Measurements from ENCODE around the gene XRCC4.
"Not testable (repeated sequence)": the region's sequence is repeated elsewhere in the genome, so short reads cannot be mapped to it uniquely, and the experiment has no call there.

Gene XRCC4

DNA sequence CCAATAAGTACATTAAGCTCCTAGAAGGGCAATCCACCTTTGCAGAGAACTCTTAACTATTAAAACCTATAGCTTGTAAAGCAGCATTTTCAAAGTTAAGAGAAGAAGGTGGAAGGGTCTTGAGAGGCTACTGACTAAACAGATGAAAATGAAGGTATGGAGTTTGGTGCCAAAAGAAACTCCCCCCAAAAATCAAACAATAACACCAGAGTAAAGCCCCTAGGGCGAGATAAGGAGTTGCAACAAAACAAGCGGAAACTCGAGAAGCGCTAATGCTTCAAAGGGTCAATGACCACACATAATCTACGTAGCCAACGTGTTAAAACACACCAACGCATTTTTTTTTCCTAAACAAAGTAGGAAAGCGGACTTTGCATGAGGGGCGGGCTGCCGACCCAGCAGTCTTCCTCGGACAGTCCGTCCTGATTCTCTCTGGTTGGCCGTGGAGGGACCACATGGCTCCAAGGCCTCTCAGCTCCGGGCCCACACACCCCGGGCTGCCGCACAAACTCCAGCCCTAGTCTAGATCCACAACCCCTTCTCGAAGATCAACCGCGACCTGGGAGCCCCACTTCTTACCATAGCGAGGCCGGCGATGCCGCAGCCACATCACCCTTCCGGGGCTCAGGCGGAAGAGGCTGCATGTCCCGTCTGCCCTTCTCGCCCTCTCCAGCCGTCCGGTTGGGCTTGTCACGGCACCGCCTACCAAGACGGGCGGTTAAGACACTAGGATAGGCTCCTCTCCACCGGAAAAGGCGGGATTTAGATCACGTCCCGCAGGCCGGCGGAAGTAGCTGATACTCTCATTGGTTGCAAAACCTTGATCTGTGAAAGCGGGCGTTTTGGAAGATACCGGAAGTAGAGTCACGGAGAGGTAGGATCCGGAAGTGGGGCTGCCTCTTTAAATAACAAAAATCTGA, at the start of gene XRCC4, which contains the start of gene TMEM167A:
TSS of gene XRCC4 (plus strand) at position 806 of the 920 bp plus-strand sequence. CDS start 27,373 bp downstream, outside the sequence.
TSS of gene TMEM167A (minus strand) at position 653 of the 920 bp plus-strand sequence. CDS start at position 582, 71 bp downstream.
- DNase-seq (ENCODE audit: low spot score): peak; percentile 88

- DNase-seq (ENCODE audit: low spot score): no peak
Measured at GRCh38 chr5:83029912-83030311, 47.4 kb upstream of the XRCC4 start.

GRCh38 chr5:83031381-83031780, 46.0 kb upstream of the XRCC4 start:
- DNase-seq (ENCODE audit: low spot score): no peak

- no peak for DNase-seq (ENCODE audit: low spot score)
Measured at GRCh38 chr5:83034036-83034435, 43.3 kb upstream of the XRCC4 start.

GRCh38 chr5:83034528-83035207, 42.7 kb upstream of the XRCC4 start:
- no peak for DNase-seq (ENCODE audit: low spot score)

DNA sequence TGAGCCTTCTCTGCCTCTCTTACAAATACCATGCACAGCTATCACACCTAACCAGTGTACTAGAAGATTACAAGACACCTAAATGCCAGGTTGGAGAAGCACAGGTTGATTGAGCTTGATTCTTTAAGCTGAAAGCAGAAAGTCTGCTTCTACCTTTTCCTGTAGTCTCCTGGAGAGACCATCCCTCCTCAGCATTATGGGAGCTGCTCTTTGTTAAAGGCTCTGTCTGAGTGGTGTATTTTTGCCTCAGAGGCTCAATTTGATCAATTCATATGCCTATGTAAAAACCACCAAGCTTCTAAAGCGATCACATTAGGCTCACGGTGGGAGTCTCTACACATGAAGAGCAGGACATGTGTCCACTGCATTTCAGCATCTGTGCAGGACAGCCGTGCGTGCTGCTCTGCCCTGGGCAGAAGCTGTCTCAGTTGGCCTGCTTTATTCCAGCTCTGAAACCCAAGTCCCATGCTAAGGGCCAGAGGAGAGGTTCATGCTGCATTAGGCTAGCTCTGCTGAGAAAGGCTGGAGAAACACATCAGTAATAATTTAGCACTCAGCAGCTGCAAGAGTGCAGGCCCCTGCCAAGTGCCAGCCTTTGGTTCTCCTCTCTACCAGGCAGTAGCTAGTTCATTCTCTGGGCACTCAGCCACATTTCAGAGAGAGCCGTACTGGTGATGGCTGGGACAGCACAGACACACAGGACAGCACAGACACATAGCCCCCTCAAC, 41.8 kb upstream of the XRCC4 start:
- no peak for DNase-seq (ENCODE audit: low spot score)

DNA sequence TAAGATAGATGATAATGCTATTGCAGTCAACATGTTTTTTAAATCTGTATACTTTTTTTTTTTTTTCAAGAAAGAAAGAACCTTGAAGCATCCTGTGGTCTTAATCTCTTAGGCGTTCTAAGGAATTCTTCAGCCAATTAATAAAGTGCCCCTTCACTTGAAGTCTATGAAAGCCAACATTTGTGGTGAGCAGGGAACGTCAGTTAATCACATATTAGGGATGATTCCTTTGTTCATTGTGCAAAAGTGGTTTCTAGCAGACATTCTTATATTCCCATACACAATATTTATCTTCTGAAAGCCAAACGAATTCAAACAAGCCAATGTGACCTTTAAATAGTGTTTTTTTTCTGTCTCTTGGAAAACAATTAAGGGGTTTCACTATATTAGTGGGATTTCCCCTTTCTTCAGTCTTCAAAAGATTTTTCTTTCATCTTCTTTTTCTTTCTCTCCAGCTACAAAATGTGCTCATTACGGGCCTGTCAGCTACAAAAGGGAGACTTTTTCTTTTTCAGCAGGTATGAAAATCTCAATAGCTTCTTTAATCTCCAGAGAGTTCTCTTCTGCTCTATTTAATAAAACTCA, 40.3 kb upstream of the XRCC4 start:
- no peak for DNase-seq (ENCODE audit: low spot score)

GRCh38 chr5:83038924-83039323, 38.4 kb upstream of the XRCC4 start:
- DNase-seq (ENCODE audit: low spot score): no peak

DNA sequence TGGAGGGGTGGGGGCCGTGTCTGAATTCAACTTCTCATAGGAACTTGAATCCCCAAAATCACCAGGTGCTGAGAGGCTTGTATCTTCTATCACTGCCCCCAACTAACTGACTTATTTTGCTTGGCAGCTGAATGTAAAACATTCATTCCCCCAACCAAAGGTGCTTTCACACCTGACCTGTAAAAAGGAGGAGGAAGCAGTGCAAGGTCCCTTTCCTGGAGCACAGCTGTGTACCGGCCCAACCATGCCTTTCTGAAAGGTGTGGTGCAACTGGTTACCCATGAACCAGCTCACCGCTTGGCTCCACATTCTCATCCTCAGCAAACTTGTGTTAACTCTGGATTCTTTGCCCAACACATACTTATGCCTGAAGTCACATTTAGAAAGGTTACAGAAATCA, 34.8 kb upstream of the XRCC4 start:
- no peak for DNase-seq (ENCODE audit: low spot score)

DNA sequence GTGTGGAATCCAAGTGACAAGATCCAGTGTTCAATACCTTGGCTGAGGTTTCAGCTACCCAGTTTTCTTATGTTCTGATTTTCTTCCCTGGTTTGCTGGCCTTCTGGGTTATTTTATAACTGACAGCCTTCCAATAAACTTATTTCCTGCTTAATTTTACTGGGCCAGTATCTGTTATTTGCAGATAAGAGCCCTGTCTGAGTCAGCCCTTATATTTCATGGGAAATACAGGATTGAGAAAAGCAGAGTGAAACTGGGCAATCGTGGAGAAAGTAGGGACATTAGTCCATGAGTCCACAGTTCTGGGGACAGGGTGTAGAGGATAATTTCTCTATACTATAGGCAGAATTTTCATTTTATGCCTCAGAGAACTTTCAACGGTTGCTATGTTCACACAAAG, 32.4 kb upstream of the XRCC4 start:
- no peak for DNase-seq (ENCODE audit: low spot score)

DNA sequence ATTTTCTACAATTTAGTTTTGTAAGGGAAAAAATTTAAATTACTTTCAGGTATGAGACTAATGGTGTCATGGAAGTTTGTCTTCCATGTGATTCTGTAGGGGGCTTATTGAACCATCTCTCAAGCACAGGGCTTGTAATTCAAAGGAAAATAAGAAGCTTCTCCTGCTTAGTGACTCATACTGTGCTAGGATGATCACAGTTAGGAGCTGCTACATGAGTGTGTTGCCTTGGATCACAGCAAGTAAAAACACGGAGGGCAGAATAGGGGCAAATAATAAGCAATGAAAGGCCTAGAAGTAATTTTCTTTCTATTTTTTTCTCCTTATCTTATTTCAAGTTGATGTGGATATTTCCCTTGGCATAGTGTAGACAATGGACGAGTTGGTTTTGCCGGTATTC, 29.1 kb upstream of the XRCC4 start:
- no peak for DNase-seq (ENCODE audit: low spot score)

- DNase-seq (ENCODE audit: low spot score): no peak
Measured at GRCh38 chr5:83048811-83049210, 28.5 kb upstream of the XRCC4 start.

GRCh38 chr5:83049370-83049885, 27.9 kb upstream of the XRCC4 start:
- DNase-seq (ENCODE audit: low spot score): no peak

GRCh38 chr5:83050723-83051340, 26.5 kb upstream of the XRCC4 start:
- no peak for DNase-seq (ENCODE audit: low spot score)

GRCh38 chr5:83055166-83055565, 22.2 kb upstream of the XRCC4 start:
- no peak for DNase-seq (ENCODE audit: low spot score)

DNA sequence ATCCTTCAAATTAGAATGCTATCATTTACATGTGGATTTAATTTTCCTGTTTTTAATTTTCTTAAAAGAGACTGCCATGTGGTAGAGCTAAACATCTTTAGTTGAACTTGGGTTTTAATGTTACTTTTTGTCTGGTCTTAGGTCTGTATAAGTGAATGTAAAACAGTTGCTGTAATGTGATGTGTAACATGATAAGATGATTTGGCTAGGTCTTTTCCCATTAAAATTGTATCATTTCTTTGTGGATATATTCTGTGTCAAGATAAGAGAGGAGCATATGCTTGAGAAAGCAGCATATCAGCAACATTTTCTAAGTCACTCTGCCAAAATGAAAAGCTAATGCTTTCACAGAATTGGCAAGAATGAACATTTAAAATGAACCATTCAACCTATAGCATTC, 18.6 kb upstream of the XRCC4 start:
- no peak for DNase-seq (ENCODE audit: low spot score)

- no peak for DNase-seq (ENCODE audit: low spot score)
Measured at GRCh38 chr5:83059341-83059740, 18.0 kb upstream of the XRCC4 start.

DNA sequence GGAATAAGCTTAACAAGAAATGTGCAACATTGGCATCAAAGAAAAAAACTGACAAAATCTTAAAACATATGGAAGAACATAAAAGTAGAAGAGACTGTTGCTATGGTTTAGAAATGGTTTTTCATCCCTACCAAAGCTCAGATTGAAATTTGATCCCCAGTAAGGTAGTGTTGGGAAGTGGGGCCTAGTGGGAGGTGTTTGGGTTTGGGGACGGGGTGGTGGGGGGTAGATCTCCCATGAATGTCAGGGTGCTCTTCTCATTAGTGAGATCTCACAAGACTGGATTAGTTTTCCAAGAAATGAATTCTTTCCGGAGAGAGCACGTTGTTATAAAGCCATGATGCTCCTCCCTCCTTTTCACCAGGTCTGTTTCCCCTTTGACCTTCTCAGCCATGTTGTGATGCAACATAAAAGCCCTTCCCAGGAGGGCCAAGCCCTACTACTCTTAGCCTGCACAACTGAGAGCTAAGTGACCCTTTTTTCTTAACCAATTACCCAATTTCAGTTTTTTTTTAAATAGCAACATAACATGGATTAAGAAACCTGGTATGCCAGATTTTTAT, 10.7 kb upstream of the XRCC4 start:
- no peak for DNase-seq (ENCODE audit: low spot score)

- DNase-seq (ENCODE audit: low spot score): not testable (repeated sequence)
Measured at GRCh38 chr5:83067377-83067776, 10.0 kb upstream of the XRCC4 start.

- DNase-seq (ENCODE audit: low spot score): no peak
Measured at GRCh38 chr5:83069096-83069799, 8.1 kb upstream of the XRCC4 start.

Data from hepatic stellate cell (primary cell).